CD4-positive, alpha-beta T cell treated with Interferon gamma for 1 hour (primary cell): ENCODE results near the gene PIP4K2A.
A peak's percentile ranks its signal among the peaks of the same experiment; 100 is the strongest.

Source experiments
- DNase-seq: peaks from one replicate; pipeline ENCODE4 v3.0.0-alpha.2; 2020

The PIP4K2A gene

DNA sequence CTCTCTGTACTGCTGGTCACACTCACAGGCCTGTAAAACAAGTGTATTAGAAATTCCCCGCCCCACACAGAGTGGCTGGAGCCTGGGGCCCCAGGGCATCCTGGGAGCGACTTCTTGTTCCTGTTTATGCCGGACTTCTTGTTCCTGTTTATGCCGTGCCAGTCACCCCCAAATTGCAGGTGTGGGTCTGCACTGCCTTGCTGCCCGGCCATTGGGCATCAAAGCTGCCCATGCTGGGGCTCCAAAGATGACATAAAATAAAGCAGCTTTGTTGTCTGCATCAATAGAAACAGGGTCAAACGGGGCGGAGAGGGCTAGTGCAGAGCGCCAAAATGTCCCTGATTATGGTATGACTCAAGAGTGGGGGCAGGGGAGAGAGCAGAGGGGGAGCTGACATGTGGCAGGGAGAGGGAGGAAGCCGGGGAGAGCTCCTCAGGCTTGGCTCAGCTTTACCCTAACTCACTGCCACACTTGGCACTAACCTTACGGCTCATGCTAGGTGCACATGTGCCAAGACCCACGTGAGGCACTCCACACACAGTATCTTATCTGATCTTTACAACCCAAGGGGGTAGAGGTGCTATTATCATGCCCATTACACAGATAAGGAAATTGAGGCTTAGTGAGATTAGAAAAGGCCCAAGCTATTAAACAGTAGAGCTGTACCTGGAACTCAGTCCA, 98.4 kb downstream of the PIP4K2A start:
- peak; percentile 54 for DNase-seq

DNA sequence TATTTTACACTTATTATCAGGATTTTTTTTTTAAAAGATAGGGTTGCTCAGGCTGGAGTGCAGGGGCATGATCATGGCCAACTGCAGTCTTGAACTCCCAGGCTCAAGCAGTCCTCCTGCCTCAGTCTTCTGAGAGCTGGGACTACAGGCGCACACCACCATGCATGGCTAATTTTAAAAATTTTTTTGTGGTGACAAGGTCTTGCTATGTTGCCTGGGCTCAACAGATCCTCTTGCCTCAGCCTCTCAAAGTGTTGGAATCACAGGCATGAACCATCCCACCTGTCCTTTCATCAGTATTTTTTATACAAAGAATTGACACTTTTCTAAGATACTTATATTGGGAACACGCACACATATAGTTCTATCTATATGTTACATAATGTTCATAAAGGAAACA, 99.3 kb downstream of the PIP4K2A start:
- no peak for DNase-seq

GRCh38 chr10:22613011-22613410, 101.4 kb downstream of the PIP4K2A start:
- DNase-seq: no peak

DNA sequence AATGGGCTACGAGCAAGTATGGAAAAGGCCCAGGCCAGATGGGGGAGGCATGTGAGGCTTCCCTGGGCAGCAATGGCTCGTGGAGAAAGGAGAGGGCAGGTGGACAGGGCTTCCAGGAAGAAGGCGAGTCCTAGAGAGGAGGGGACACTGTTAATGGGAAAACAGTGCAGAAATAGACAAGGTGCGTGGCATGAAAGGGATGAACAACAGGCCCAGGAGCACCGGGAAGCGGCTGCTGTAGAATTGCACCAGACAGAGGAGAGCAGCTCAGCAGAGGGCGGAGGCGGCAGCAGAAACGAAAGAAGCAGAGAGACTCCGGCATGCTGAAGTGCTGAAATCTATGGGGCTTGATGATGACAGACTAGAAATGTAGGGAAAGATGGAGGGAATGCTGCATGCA, 102.1 kb downstream of the PIP4K2A start:
- no peak for DNase-seq

DNA sequence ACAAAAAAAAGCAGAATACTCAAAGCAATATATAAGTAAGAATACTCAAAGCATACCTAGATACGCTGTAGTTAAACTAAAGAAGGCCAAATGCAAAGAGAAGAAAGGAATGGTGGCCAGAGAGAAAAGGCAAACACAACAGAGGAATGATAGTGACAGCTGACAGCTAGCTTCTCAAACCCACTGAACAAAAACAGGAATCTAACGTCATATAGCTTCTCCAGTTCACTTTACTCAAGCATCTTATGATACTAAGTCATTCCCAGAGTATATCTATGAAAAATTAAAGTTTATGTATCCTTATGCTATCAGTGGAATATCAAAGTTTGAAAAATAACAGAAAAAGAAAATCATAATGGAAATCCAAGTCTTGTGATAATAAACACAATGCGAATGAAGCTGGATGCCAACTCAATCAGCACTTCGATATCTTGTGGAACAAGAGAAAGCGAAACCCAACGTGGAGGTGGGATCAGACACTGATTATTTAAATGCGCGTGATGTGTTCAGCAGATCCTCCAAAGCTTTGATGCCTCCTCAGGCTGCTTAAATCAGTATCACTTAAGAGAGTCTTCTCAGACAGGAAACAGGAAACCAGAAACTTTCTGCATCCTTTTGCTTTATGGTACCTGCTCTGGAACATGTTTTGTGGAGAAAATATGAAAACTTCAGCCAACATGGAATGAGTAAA, 102.8 kb downstream of the PIP4K2A start:
- DNase-seq: peak; percentile 74

GRCh38 chr10:22610610-22611009, 103.8 kb downstream of the PIP4K2A start:
- DNase-seq: no peak

DNA sequence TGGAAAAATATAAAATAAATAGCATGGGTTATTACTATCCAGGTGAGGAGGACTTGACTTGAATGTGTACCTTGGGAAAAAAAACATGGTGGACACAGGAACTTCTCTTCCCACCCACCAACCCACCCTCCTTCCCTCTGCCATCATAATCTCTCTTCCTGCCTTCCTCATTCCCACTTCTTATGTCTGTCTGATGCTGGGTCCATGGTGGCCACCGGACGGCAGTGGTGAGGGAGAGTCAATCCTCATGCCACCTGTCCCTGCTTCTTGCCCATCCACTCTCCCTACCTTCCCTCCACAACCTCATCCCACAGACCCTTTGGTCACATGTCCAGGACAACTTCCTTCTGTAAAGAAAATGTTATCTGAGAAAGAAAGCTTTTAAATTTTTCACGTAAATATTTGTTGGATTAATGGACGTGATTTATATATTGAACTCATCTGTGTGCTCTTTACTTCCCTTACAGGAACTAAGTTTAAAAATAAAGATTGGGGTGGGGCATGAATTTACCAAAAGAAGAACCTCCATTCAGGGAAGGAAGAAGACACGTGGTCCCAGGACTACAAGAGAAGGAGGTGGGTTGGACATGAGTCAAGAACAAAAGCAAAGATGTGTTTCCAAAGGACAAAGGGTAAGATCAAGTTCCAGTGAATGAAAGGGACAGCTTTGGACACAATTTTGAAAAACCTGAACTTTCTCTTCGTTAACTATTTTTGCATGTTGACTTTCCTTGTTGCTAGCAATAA, 104.5 kb downstream of the PIP4K2A start:
- no peak for DNase-seq

- no peak for DNase-seq
These were observed 105.1 kb downstream of the PIP4K2A start for GRCh38 chr10:22609251-22609650.

- no peak for DNase-seq
These were observed 107.1 kb downstream of the PIP4K2A start for GRCh38 chr10:22607261-22607660.

DNA sequence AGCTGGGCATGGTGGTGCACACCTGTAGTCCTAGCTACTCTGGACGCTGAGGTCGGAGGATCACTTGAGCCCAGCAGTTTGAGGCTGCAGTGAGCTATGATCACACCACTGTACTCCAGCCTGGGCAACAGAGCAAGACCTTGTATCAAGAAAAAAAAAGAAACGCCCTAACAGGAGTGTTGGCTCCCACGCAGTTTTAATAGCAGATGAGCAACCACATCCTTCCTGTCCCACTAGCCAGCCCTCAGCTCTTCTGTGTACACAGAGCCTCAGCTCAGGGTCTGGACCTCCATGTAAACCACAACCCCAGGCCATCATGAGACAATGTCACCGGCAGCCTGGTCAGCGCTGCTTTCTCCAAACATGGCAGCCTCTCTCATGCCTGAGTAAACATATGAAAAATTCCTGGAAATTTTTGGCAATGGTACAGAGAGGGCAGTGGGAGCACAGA, 108.2 kb downstream of the PIP4K2A start:
- DNase-seq: peak; percentile 74

- no peak for DNase-seq
These were observed 109.2 kb downstream of the PIP4K2A start for GRCh38 chr10:22605168-22605567.

GRCh38 chr10:22604344-22605126, 109.8 kb downstream of the PIP4K2A start:
- no peak for DNase-seq

DNA sequence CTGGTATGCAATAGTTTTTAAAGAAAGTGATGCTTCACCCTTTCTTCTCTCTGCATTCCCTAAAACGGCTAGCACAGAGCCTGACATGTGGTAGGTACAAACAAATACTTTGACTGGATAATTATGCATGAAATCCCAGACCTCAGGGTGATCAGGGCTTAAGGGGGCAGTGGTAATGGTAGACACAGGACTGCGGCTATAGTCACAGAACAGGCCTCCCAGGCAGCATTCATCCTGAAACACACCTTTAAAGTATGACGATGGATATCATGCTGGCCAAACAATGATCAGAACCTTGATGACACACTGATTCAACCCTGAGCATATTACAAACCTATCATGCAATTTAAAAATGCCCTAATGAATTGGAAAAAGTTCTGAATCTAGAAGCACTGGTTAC, 110.8 kb downstream of the PIP4K2A start:
- no peak for DNase-seq

DNA sequence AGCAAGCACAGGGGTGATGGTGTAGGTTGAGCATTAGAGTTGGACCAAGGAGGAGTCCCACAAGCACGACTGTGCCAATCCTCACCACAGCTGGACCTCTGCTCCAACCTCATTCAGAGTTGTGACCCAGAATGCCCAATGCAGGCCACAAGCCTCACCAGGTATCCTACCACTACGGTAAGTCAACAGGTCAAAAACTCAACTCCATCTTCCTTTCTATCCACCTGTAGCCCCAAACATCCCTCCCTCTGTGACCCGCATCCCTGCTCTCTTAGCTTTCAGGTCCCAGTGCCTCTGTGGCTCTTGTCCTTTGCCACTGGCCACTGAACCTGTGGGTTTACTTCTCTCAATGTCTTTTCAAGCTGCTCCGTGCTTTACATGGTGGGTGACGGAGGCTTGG, 112.8 kb downstream of the PIP4K2A start:
- DNase-seq: no peak

DNA sequence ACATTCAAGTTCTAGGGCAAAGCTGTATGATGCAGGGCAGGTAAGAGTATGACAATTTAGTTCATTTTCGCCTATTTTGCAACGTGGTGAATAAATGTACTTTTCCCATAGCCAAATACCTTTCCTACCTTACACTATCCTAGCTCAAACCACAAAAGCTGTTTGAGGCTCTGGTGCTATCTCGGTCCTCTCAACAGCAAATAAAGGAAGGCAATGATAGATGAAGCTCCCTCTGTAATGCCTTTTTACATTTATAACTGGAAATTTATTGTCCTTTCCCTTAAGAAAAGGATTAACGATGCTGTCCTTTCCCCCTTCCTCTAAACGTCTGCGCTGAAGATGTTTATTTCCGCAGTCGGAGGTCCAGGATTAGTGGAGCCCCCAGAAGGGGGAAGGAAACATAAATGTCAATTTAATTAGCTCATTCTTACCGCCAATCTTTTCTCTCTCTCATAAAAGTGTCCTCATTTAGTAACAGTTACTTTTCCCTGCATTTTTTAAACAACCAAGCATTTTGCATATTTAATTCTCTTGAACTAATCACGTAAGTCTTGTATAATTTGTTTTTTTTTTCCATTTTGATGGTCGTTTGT, 114.6 kb downstream of the PIP4K2A start:
- DNase-seq: no peak

DNA sequence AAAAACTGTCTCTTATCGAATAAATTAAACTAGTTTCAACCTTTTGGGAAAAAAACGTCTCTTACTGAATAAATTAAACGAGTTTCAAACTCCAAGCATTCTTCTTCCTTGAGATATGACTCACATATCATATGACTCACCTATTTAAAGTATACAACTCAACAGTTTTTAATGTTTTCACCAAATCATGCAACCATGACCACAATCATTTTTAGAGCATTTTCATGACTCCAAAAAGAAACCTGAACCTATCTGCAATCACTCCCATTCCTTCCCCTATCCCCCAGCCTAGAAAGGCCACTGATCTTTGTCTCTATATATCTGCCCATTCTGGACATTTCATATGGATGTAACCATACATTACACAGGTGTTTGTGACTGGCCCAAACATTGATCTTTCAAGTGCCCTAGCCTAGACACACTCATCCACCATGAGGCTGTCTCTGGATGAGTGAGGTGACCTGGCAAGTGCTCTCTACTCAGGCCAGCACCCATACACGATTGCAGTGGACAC, 115.3 kb downstream of the PIP4K2A start:
- DNase-seq: no peak

DNA sequence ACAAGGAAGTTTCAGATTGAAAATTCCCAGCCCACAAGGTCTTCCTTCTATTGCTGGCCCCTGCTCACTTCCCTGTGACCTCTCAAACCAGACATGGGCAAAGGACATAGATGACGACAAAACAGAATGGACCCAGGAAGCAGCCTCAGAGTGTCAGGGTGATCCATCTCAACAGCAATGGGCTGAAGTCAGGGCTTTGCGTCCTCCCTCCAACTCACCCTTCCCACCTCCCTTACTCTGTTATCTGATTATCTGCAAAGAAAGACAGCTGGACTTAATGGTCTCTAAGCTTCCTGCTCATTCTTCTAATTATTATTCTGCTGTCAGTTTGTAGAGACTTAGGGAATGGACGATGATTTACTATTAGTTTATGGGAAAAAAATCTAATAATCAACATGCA, 115.9 kb downstream of the PIP4K2A start:
- DNase-seq: no peak

- peak; percentile 34 for DNase-seq
These were observed 117.2 kb downstream of the PIP4K2A start for GRCh38 chr10:22597138-22597537.

DNA sequence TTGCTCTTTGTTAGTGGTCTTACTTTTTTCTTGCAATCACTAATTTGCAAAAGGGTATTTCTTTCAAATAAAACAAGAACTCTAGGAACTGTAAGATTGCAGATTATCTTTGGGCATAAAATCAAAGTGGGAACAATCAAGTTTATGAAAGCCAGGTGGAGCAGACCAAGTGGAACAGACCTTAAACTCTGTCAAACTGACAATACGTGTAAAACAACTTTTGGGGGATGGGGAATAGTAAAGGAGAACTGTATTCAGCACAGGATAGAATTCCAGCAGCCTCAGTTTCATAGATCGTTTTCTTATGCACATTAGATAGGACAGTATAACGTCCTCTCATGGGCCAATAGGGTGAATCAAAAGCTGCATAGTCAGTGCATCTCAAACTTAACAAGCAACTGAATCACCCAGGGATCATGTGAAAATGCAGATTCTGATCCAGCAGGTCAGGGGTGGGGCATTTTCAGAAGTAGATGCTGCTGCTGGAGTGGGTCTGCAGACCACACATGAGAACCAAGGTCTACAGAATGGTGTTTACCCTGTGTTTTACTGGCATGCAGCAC, 120.7 kb downstream of the PIP4K2A start:
- DNase-seq: no peak

DNA sequence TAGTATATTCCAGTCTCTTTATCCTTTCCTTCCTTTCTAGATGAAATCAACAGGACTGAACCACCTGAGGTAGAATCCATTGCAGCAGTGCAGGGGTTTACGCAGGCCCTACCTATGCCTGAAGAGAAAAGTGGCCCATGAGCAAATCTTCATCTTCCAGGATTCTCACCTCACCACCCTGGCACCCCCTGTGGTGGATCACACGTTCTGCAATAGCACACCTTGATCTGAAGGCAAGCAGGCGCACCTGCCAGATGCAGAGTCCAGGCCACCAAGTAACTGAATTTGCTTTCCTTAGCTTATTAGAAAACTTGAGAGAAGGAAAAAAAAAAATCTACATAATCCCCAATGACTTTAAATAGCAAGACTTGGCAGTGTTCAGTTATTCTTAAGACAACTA, 121.4 kb downstream of the PIP4K2A start:
- DNase-seq: no peak

DNA sequence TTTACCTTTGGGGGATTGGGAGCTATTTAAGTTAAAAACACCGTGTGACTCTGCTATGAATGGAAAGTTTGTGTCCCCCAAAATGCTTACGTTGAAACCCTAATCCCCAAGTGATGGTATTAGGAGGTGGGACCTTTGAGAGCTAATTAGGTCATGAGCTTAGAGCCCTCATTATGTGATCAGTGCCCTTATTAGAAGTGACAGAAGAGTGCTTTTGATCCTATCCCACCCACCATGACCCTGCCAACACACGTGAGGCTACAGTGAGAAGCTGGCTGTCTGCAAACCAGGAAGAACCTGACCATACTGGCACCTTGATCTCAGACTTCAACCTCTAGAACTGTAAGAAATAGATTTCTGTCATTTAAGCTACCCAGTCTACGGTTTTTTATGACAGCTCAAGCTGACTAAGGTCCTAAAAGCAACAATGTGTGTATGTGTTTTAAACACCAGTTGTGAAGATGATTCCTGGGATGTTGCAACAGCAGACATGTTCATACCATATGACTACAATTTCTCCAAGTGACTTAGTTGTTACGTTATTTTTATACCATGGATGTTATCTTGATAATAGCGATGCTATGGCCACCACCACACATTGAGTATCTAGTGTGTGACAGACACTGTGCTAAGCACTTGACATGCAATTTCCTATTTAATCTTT, 124.4 kb downstream of the PIP4K2A start:
- no peak for DNase-seq

GRCh38 chr10:22588462-22588861, 125.9 kb downstream of the PIP4K2A start:
- DNase-seq: no peak
